K562 (cell line): Measurements from ENCODE around the gene RAB40B. TPM values are rescaled to one million over a fixed set of nuclear protein-coding genes. Genes with fewer than 3 reads are reported as not detected.

Experiments
- BACH1 ChIP-seq: fragments of 200-800 bp; sonication (Bioruptor generic); IDR thresholded peaks from 2 replicates; pipeline ENCODE4 v1.6.1; 2016; ENCODE audit warnings: missing genetic modification characterization, missing compliant biosample characterization
- ETS2 ChIP-seq: IDR thresholded peaks from 2 replicates; pipeline ENCODE4 v1.6.1; 2016; ENCODE audit warnings: borderline replicate concordance, missing genetic modification characterization, mild to moderate bottlenecking, moderate library complexity, missing compliant biosample characterization; ENCODE audit not compliant: poor library complexity, severe bottlenecking
- ETV1 ChIP-seq: fragments of 450-650 bp; conservative IDR thresholded peaks from 2 replicates; pipeline ENCODE4 v1.6.1; 2016; ENCODE audit warnings: missing genetic modification characterization, control low read depth, low read depth, missing compliant biosample characterization
- JUN ChIP-seq, 2 experiments: sonication (generic) in 1 of 2; formaldehyde crosslinking in 1 of 2; IDR thresholded peaks; 2 replicates each; pipeline versions ENCODE4 v1.6.1 to v1.8.0; 2012 to 2022; ENCODE audit warnings: borderline replicate concordance in 2 of 2, mild to moderate bottlenecking in 2 of 2, improper control_type of control experiment in 1 of 2, low read depth in 1 of 2, low read length in 1 of 2, missing genetic modification reagents in 1 of 2
- ZMIZ1 ChIP-seq, 2 experiments: fragments of 150-350 bp in 1 of 2; IDR thresholded peaks; 2 replicates each; pipeline ENCODE4 v1.6.1; 2012 to 2016; ENCODE audit warnings: low read depth in 2 of 2, low read length in 2 of 2, mild to moderate bottlenecking in 1 of 2, moderate library complexity in 1 of 2
- polyA plus RNA-seq, 8 experiments: library from polyadenylated mRNA; depleted of rRNA in 4 of 8; stranded (reverse) in 5 of 8; unstranded in 3 of 8; fragments of >200 nt; fragmentation: Nextera tagmentation in 2 of 8; fragmentation: Illumina TruSeq in 1 of 8; extraction: Ambion mirVana in 2 of 8; extraction: Trizol in 1 of 8; gene quantifications; 2 replicates each; pipeline versions ENCODE4 v1.2.1 to v1.2.3, GENCODE V29; 2011 to 2014; ENCODE audit warnings: inconsistent platforms in 1 of 8, missing spikeins in 1 of 8
- total RNA-seq, 7 experiments: library from RNA; depleted of rRNA in 6 of 7; stranded (reverse); fragments of >200 nt in 6 of 7; fragmentation: Illumina TruSeq in 2 of 7; extraction: Trizol in 2 of 7; gene quantifications; 2 replicates each; pipeline versions ENCODE4 v1.2.1 to v1.2.3, GENCODE V29; 2011 to 2021; ENCODE audit warnings: low replicate concordance in 1 of 7

The RAB40B gene
- total and polyA plus RNA-seq, 9 of the 15 experiments (the other 6 are each of a cell fraction or from before 2014, with no cell fraction given) = 0.13 to 4.6 (median 1.4) TPM

GRCh38 chr17:82709024-82709675 lies 10.7 kb upstream of the RAB40B start (continued):
- TF ChIP-seq JUN (IDR thresholded peaks at IDR 0.05; ENCODE audit: borderline replicate concordance, low read depth, low read length) (no peak), JUN (CRISPR knock-in tag; IDR thresholded peaks at IDR 0.05; ENCODE audit: borderline replicate concordance) (no peak), ETS2 (tag) (no peak), ETV1 (tag) (no peak), BACH1 (tag) (no peak), ZMIZ1 (IDR thresholded peaks at IDR 0.05; ENCODE audit: low read depth in 2 of 2, low read length in 2 of 2) (no peak)
